Measurements from ENCODE around the gene NUAK1.

The NUAK1 gene

GRCh38 chr12:106089935-106090334 is 48.8 kb downstream of the NUAK1 start:
- no peak for DNase-seq (ENCODE audit: low read depth)
- H3K4me1 ChIP-seq (ENCODE audit: control insufficient read depth, insufficient read depth, low read length) = peaks cover 65% of the 10 kb centered on the region
- peak overlapping the region; percentile 78 for H3K9ac ChIP-seq (ENCODE audit: low read length)
- peaks cover 22% of the 10 kb centered on the region for H3K36me3 ChIP-seq (ENCODE audit: control insufficient read depth, insufficient read depth, low read length, severe bottlenecking)
- H3K9me3 ChIP-seq (ENCODE audit: control insufficient read depth, low read length) = no peaks in the 10 kb centered on the region
- no peak overlapping the region for H3K4me3 ChIP-seq (ENCODE audit: low read length)
- H3K27me3 ChIP-seq (replicated peaks; ENCODE audit: control insufficient read depth, insufficient read depth, low read length) = no peaks in the 10 kb centered on the region

GRCh38 chr12:106088811-106089485 is 49.8 kb downstream of the NUAK1 start:
- no peaks in the 10 kb centered on the region for H3K27me3 ChIP-seq (replicated peaks; ENCODE audit: control insufficient read depth, insufficient read depth, low read length)
- no peaks in the 10 kb centered on the region for H3K9me3 ChIP-seq (ENCODE audit: control insufficient read depth, low read length)
- H3K36me3 ChIP-seq (ENCODE audit: control insufficient read depth, insufficient read depth, low read length, severe bottlenecking) = peaks cover 27% of the 10 kb centered on the region
- H3K4me1 ChIP-seq (ENCODE audit: control insufficient read depth, insufficient read depth, low read length) = peaks cover 65% of the 10 kb centered on the region
- DNase-seq (ENCODE audit: low read depth) = no peak
- H3K4me3 ChIP-seq (ENCODE audit: low read length) = no peak overlapping the region
- H3K9ac ChIP-seq (ENCODE audit: low read length) = peak overlapping the region; percentile 64

GRCh38 chr12:106088246-106088808 is 50.4 kb downstream of the NUAK1 start:
- H3K9me3 ChIP-seq (ENCODE audit: control insufficient read depth, low read length) = no peaks in the 10 kb centered on the region
- no peak for DNase-seq (ENCODE audit: low read depth)
- no peak overlapping the region for H3K4me3 ChIP-seq (ENCODE audit: low read length)
- H3K27me3 ChIP-seq (replicated peaks; ENCODE audit: control insufficient read depth, insufficient read depth, low read length) = no peaks in the 10 kb centered on the region
- H3K36me3 ChIP-seq (ENCODE audit: control insufficient read depth, insufficient read depth, low read length, severe bottlenecking) = peaks cover 33% of the 10 kb centered on the region
- peaks cover 67% of the 10 kb centered on the region for H3K4me1 ChIP-seq (ENCODE audit: control insufficient read depth, insufficient read depth, low read length)
- peak overlapping the region; percentile 64 for H3K9ac ChIP-seq (ENCODE audit: low read length)

- H3K4me1 ChIP-seq (ENCODE audit: control insufficient read depth, insufficient read depth, low read length) = peaks cover 75% of the 10 kb centered on the region
- H3K9ac ChIP-seq (ENCODE audit: low read length) = no peak overlapping the region
- H3K27me3 ChIP-seq (replicated peaks; ENCODE audit: control insufficient read depth, insufficient read depth, low read length) = no peaks in the 10 kb centered on the region
- no peak for DNase-seq (ENCODE audit: low read depth)
- no peaks in the 10 kb centered on the region for H3K9me3 ChIP-seq (ENCODE audit: control insufficient read depth, low read length)
- H3K4me3 ChIP-seq (ENCODE audit: low read length) = no peak overlapping the region
- peaks cover 39% of the 10 kb centered on the region for H3K36me3 ChIP-seq (ENCODE audit: control insufficient read depth, insufficient read depth, low read length, severe bottlenecking)
These were observed 52.1 kb downstream of the NUAK1 start for GRCh38 chr12:106086696-106087095.

- Histone ChIP-seq H3K9ac (ENCODE audit: low read length) (no peak overlapping the region), H3K27me3 (replicated peaks; ENCODE audit: control insufficient read depth, insufficient read depth, low read length) (no peaks in the 10 kb centered on the region), H3K4me3 (ENCODE audit: low read length) (no peak overlapping the region), H3K36me3 (ENCODE audit: control insufficient read depth, insufficient read depth, low read length, severe bottlenecking) (peaks cover 39% of the 10 kb centered on the region), H3K4me1 (ENCODE audit: control insufficient read depth, insufficient read depth, low read length) (peaks cover 76% of the 10 kb centered on the region), H3K9me3 (ENCODE audit: control insufficient read depth, low read length) (no peaks in the 10 kb centered on the region)
- no peak for DNase-seq (ENCODE audit: low read depth)
These were observed 53.5 kb downstream of the NUAK1 start for GRCh38 chr12:106085213-106085612.

DNA sequence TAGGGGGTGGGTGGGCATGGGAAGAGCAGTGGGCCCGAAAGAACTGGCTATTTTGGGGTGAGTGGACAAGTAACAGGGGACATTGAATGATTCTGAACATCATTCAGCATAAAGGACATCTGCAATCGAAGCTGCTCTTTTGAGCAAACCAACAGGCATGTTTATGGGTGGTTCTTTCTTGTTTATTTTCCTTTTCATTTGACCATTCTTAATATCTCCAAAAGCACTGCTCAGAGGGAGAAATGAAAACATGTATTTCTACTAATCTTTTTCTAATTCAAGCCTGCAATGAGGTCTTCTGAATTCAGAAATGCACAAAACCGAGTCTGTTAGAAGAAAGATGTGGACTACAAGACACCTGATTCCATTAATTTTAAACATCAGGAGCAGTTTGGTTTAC is 54.0 kb downstream of the NUAK1 start:
- Histone ChIP-seq H3K9me3 (ENCODE audit: control insufficient read depth, low read length) (no peaks in the 10 kb centered on the region), H3K4me1 (ENCODE audit: control insufficient read depth, insufficient read depth, low read length) (peaks cover 76% of the 10 kb centered on the region), H3K36me3 (ENCODE audit: control insufficient read depth, insufficient read depth, low read length, severe bottlenecking) (peaks cover 39% of the 10 kb centered on the region), H3K27me3 (replicated peaks; ENCODE audit: control insufficient read depth, insufficient read depth, low read length) (no peaks in the 10 kb centered on the region), H3K9ac (ENCODE audit: low read length) (no peak overlapping the region), H3K4me3 (ENCODE audit: low read length) (no peak overlapping the region)
- DNase-seq (ENCODE audit: low read depth) = no peak

GRCh38 chr12:106084014-106084671 is 54.6 kb downstream of the NUAK1 start:
- Histone ChIP-seq H3K36me3 (ENCODE audit: control insufficient read depth, insufficient read depth, low read length, severe bottlenecking) (peaks cover 39% of the 10 kb centered on the region), H3K4me3 (ENCODE audit: low read length) (no peak overlapping the region), H3K9me3 (ENCODE audit: control insufficient read depth, low read length) (no peaks in the 10 kb centered on the region), H3K9ac (ENCODE audit: low read length) (peak overlapping the region; percentile 43), H3K27me3 (replicated peaks; ENCODE audit: control insufficient read depth, insufficient read depth, low read length) (no peaks in the 10 kb centered on the region), H3K4me1 (ENCODE audit: control insufficient read depth, insufficient read depth, low read length) (peaks cover 76% of the 10 kb centered on the region)
- DNase-seq (ENCODE audit: low read depth) = peak; percentile 76

- DNase-seq (ENCODE audit: low read depth) = no peak
- no peaks in the 10 kb centered on the region for H3K27me3 ChIP-seq (replicated peaks; ENCODE audit: control insufficient read depth, insufficient read depth, low read length)
- H3K36me3 ChIP-seq (ENCODE audit: control insufficient read depth, insufficient read depth, low read length, severe bottlenecking) = peaks cover 49% of the 10 kb centered on the region
- H3K9ac ChIP-seq (ENCODE audit: low read length) = peak overlapping the region; percentile 79
- H3K9me3 ChIP-seq (ENCODE audit: control insufficient read depth, low read length) = no peaks in the 10 kb centered on the region
- H3K4me1 ChIP-seq (ENCODE audit: control insufficient read depth, insufficient read depth, low read length) = peaks cover 71% of the 10 kb centered on the region
- H3K4me3 ChIP-seq (ENCODE audit: low read length) = no peak overlapping the region
These were observed 56.3 kb downstream of the NUAK1 start for GRCh38 chr12:106082216-106083175.

GRCh38 chr12:106081606-106082005 is 57.1 kb downstream of the NUAK1 start:
- H3K9ac ChIP-seq (ENCODE audit: low read length) = peak overlapping the region; percentile 79
- no peaks in the 10 kb centered on the region for H3K27me3 ChIP-seq (replicated peaks; ENCODE audit: control insufficient read depth, insufficient read depth, low read length)
- peaks cover 56% of the 10 kb centered on the region for H3K36me3 ChIP-seq (ENCODE audit: control insufficient read depth, insufficient read depth, low read length, severe bottlenecking)
- H3K4me3 ChIP-seq (ENCODE audit: low read length) = no peak overlapping the region
- no peak for DNase-seq (ENCODE audit: low read depth)
- no peaks in the 10 kb centered on the region for H3K9me3 ChIP-seq (ENCODE audit: control insufficient read depth, low read length)
- peaks cover 71% of the 10 kb centered on the region for H3K4me1 ChIP-seq (ENCODE audit: control insufficient read depth, insufficient read depth, low read length)

DNA sequence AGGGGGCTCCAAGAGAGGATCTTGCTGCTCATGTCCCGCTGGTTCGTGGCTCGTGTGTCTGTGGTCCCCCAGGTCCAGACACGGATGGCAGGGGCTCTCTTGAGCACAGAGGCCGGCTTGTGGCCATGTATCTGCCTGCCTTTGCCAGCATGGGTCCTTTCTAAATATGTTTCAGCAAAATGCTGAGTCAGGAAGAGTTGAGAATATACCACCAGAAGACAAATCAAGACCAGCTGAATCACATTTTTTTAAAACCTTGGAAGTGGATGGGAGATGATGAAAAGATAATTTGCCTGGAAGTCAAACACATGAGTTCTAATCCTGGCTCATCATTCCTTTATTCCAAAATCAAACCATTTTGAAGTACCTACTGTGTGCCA is 58.0 kb downstream of the NUAK1 start:
- H3K36me3 ChIP-seq (ENCODE audit: control insufficient read depth, insufficient read depth, low read length, severe bottlenecking) = peaks cover 56% of the 10 kb centered on the region
- H3K4me1 ChIP-seq (ENCODE audit: control insufficient read depth, insufficient read depth, low read length) = peaks cover 71% of the 10 kb centered on the region
- peak; percentile 54 for DNase-seq (ENCODE audit: low read depth)
- no peaks in the 10 kb centered on the region for H3K27me3 ChIP-seq (replicated peaks; ENCODE audit: control insufficient read depth, insufficient read depth, low read length)
- peak overlapping the region; percentile 5 for H3K4me3 ChIP-seq (ENCODE audit: low read length)
- no peaks in the 10 kb centered on the region for H3K9me3 ChIP-seq (ENCODE audit: control insufficient read depth, low read length)
- peak overlapping the region; percentile 79 for H3K9ac ChIP-seq (ENCODE audit: low read length)

Measured in adipocyte (in vitro differentiated cells).